Gastrocnemius medialis (tissue), 4 donors: Measurements from ENCODE around the gene CARMIL1.

Experiments used
- CTCF ChIP-seq, 5 experiments: fragments of 450-650 bp in 3 of 5; fragments of 200-600 bp in 2 of 5; sonication (generic) in 2 of 5; IDR thresholded peaks in 4 of 5; conservative IDR thresholded peaks in 1 of 5; 1 replicate in 4 of 5; 2 replicates in 1 of 5; pipeline ENCODE4 v1.5.1; 2016 to 2019; ENCODE audit warnings: antibody characterized with exemption in 5 of 5, mild to moderate bottlenecking in 3 of 5, moderate library complexity in 3 of 5
- POLR2A ChIP-seq, 2 donors: fragments of 450-650 bp; IDR thresholded peaks; one replicate each; pipeline ENCODE4 v1.6.1; 2017; ENCODE audit warnings: antibody characterized with exemption in 2 of 2, mild to moderate bottlenecking in 2 of 2, moderate library complexity in 2 of 2

- TF ChIP-seq CTCF (IDR thresholded peaks at IDR 0.05 in 4 of 5, conservative IDR thresholded peaks at IDR 0.05 in 1 of 5), result no peak
- TF ChIP-seq POLR2A (IDR thresholded peaks at IDR 0.05), result no peak
Observed at GRCh38 chr6:25431975-25432307, 152.8 kb downstream of the CARMIL1 start.
